Regular cardiac myocyte (primary cell): ENCODE results near the gene GTPBP2. TPM values are rescaled to one million over a fixed set of nuclear protein-coding genes. Genes with fewer than 3 reads are reported as not detected.

Experiments
- total RNA-seq: library from RNA; depleted of rRNA; stranded (reverse); fragments of >200 nt; gene quantifications from 2 replicates; pipeline ENCODE4 v1.2.3, GENCODE V29; 2014

GTPBP2 gene, protein sequence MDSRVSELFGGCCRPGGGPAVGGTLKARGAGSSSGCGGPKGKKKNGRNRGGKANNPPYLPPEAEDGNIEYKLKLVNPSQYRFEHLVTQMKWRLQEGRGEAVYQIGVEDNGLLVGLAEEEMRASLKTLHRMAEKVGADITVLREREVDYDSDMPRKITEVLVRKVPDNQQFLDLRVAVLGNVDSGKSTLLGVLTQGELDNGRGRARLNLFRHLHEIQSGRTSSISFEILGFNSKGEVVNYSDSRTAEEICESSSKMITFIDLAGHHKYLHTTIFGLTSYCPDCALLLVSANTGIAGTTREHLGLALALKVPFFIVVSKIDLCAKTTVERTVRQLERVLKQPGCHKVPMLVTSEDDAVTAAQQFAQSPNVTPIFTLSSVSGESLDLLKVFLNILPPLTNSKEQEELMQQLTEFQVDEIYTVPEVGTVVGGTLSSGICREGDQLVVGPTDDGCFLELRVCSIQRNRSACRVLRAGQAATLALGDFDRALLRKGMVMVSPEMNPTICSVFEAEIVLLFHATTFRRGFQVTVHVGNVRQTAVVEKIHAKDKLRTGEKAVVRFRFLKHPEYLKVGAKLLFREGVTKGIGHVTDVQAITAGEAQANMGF
- 38.0 and 59.8 TPM in 2 replicates for total RNA-seq

GRCh38 chr6:43629104-43629504, at the start of gene GTPBP2:
TSS of gene GTPBP2 (minus strand) at chr6:43629264. CDS start at chr6:43629162, 102 bp downstream.

GRCh38 chr6:43644940-43645612, 16.0 kb upstream of the GTPBP2 start, which contains the start of gene RSPH9:
TSS of gene RSPH9 (plus strand) at chr6:43645036. CDS start at chr6:43645099, 63 bp downstream.

GRCh38 chr6:43635387-43636307, 6.6 kb upstream of the GTPBP2 start, which contains the start of gene MAD2L1BP:
TSS of gene MAD2L1BP (plus strand) at chr6:43635840. CDS start at chr6:43635876, 36 bp downstream.

GRCh38 chr6:43575772-43576551, 53.1 kb downstream of the GTPBP2 start, which contains the start of the genes POLH and XPO5:
TSS of gene POLH (plus strand) at chr6:43576185. CDS start at chr6:43582320, 6,135 bp downstream.
TSS of gene XPO5 (minus strand) at chr6:43576038. CDS start at chr6:43575864, 174 bp downstream.

Other genes with a start within 250 kb of the GTPBP2 start
- gene ABCC10, start 201.7 kb downstream of the GTPBP2 start, total RNA-seq = 14.4 and 18.8 TPM in 2 replicates
- 0.19 and 0.28 TPM in 2 replicates for gene DLK2, start 173.7 kb downstream of the GTPBP2 start, total RNA-seq
- 7.6 and 9.0 TPM in 2 replicates for gene TJAP1, start 151.7 kb downstream of the GTPBP2 start, total RNA-seq
- gene LRRC73, start 118.9 kb downstream of the GTPBP2 start, total RNA-seq = 0.19 and 0.56 TPM in 2 replicates
- gene YIPF3, start 112.3 kb downstream of the GTPBP2 start, total RNA-seq = 78.0 and 95.0 TPM in 2 replicates
- gene POLR1C, start 112.2 kb downstream of the GTPBP2 start, total RNA-seq = 24.0 and 39.5 TPM in 2 replicates
- gene XPO5, start 53.2 kb downstream of the GTPBP2 start, total RNA-seq = 21.4 and 28.8 TPM in 2 replicates
- 27.9 and 31.6 TPM in 2 replicates for gene POLH, start 53.1 kb downstream of the GTPBP2 start, total RNA-seq
- 38.0 and 48.5 TPM in 2 replicates for gene MAD2L1BP, start 6.6 kb upstream of the GTPBP2 start, total RNA-seq
- 0.58 and 0.85 TPM in 2 replicates for gene RSPH9, start 15.8 kb upstream of the GTPBP2 start, total RNA-seq
- 27.3 and 43.5 TPM in 2 replicates for gene MRPS18A, start 58.5 kb upstream of the GTPBP2 start, total RNA-seq
- 241 and 811 TPM in 2 replicates for gene VEGFA, start 140.9 kb upstream of the GTPBP2 start, total RNA-seq